ENCODE measurements around the gene WFIKKN1. TPM values are rescaled to one million over a fixed set of nuclear protein-coding genes. Genes with fewer than 3 reads are reported as not detected.

Gene WFIKKN1
- total and polyA plus RNA-seq, 2 of the 4 experiments (the other 2 are of a cell fraction), result 0.10 TPM; not detected in 1

DNA sequence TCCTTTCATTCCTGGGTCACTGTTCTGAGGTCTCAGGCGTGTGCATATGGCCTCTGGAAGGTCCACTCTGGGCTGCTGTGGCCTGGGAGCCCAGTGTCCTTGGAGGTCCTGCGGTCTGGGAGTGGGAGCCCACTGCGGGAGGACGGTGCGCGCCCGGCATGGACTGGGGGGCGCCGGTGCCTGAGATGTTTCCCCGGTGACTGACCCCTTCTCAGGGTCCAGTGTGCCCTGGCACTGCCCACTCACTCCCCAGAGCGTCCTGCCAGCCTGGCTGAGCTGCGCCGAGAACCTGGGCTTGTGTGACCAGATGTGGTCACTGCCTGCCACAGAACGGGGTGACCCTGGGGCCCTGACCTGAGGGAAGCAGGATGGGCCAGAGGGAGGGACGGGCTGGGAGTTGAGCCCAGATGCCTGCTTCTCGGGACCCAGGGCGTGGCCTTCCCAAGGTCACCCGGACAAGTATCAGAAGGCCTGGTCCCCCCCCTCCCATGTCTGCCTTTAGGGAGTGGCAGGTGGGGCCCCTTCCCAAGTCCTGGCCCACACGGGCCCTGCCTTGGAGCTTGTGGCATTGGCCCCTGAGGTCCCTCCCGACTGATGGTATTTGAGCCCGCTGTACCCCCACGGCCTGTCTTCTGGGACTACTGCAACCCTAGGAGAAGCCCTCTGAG is 43.6 kb downstream of the WFIKKN1 start:
- Histone ChIP-seq H3K36me3 (ENCODE audit: control insufficient read depth, insufficient read depth, low read length) (peaks cover 45% of the 10 kb centered on the region), H3K27me3 (ENCODE audit: control insufficient read depth, insufficient read depth, low read length) (no peaks in the 10 kb centered on the region), H2BK5ac (ENCODE audit: low read depth, low read length, poor library complexity, severe bottlenecking) (no peak overlapping the region), H2AFZ (replicated peaks; ENCODE audit: low read length, poor library complexity) (peak overlapping the region; percentile 89), H4K20me1 (ENCODE audit: insufficient read depth, low read length) (peaks cover 17% of the 10 kb centered on the region), H2BK120ac (ENCODE audit: low read depth, low read length) (no peak overlapping the region), H3K9me1 (ENCODE audit: insufficient read depth, low read length) (peaks cover 6% of the 10 kb centered on the region; the same call in 1 of the 2 replicates), H3K18ac (ENCODE audit: low read depth, low read length) (no peak overlapping the region), H2BK20ac (ENCODE audit: low read depth, low read length) (no peak overlapping the region), H3K27ac (ENCODE audit: insufficient read depth, low read length) (no peak overlapping the region), H3K9ac (ENCODE audit: low read depth, low read length) (no peak overlapping the region), H3K4ac (ENCODE audit: low read depth, low read length) (no peak overlapping the region), H3K4me3 (ENCODE audit: insufficient read depth, low read depth, low read length) (no peak overlapping the region), H3K14ac (replicated peaks; ENCODE audit: low read depth, low read length) (no peak overlapping the region), H3K4me2 (ENCODE audit: low read depth, low read length) (no peak overlapping the region), H3K4me1 (ENCODE audit: control insufficient read depth, insufficient read depth, low read length) (peaks cover 9% of the 10 kb centered on the region), H2AK5ac (ENCODE audit: low read depth, low read length) (0 out of 2 replicates have a peak overlapping the region, but pooled peaks have one; percentile 9), H2BK15ac (ENCODE audit: low read depth, low read length) (no peak overlapping the region), H4K8ac (ENCODE audit: low read depth in 2 of 2, low read length in 2 of 2) (no peak overlapping the region), H2AK9ac (replicated peaks; ENCODE audit: low read depth, low read length, poor library complexity) (peak overlapping the region; percentile 65), H4K91ac (ENCODE audit: insufficient read depth, low read depth, low read length) (no peak overlapping the region), H3K79me1 (ENCODE audit: low read depth in 1 of 2, low read length in 2 of 2) (peaks cover 0 to 32% of the 10 kb centered on the region in 2 experiments; a peak in 1 of 4 replicates), H3K9me3 (ENCODE audit: control insufficient read depth, insufficient read depth, low read length) (no peaks in the 10 kb centered on the region), H3K23ac (ENCODE audit: low read depth, low read length) (no peak overlapping the region), H3K56ac (ENCODE audit: extremely low read depth, insufficient read depth, low read length) (no peak overlapping the region), H4K5ac (ENCODE audit: low read depth, low read length) (no peak overlapping the region)
- ChIA-PET CTCF (no interaction called here), POLR2A (ENCODE audit: unreplicated experiment) (no interaction called here)
- intact Hi-C loops (cut with micrococcal nuclease) (no loop called here), in situ Hi-C loops (cut with MboI; ENCODE audit: low sequenced_read_pairs) (no loop called here), dilution Hi-C loops (cut with HindIII; ENCODE audit: low sequenced_read_pairs, unreplicated experiment) (no loop called here)
- BruUV-seq (replicated peaks), result no TSS peak
- ATAC-seq (ENCODE audit: low read depth), result no peak
- TF ChIP-seq NFE2L2 (IDR thresholded peaks at IDR 0.05; ENCODE audit: low read depth, low read length) (no peak), CHD1 (IDR thresholded peaks at IDR 0.05; ENCODE audit: low read depth, low read length) (no peak), SMC3 (IDR thresholded peaks at IDR 0.05; ENCODE audit: low read depth, low read length) (no peak), MAZ (IDR thresholded peaks at IDR 0.05; ENCODE audit: borderline replicate concordance, low read depth, low read length) (no peak), USF2 (IDR thresholded peaks at IDR 0.05; ENCODE audit: low read depth, low read length) (no peak), CTCF (conservative IDR thresholded peaks at IDR 0.05; ENCODE audit: low read depth, low read length) (no peak)
- TF ChIP-seq, protein P1, sequence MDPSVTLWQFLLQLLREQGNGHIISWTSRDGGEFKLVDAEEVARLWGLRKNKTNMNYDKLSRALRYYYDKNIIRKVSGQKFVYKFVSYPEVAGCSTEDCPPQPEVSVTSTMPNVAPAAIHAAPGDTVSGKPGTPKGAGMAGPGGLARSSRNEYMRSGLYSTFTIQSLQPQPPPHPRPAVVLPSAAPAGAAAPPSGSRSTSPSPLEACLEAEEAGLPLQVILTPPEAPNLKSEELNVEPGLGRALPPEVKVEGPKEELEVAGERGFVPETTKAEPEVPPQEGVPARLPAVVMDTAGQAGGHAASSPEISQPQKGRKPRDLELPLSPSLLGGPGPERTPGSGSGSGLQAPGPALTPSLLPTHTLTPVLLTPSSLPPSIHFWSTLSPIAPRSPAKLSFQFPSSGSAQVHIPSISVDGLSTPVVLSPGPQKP (IDR thresholded peaks at IDR 0.05; ENCODE audit: borderline replicate concordance, low read depth, low read length), result no peak
- WGBS, 2 experiments (ENCODE audit: extremely low coverage in 2 of 2, insufficient read length in 1 of 2), result 80% methylated on average over 9 of the region's 22 CpGs; no CpG with 5 or more reads in 1 of the 2 experiments
- no peak for DNase-seq
